ENCODE results near the gene CARD10. TPM values are rescaled to one million over a fixed set of nuclear protein-coding genes. Genes with fewer than 3 reads are reported as not detected.

CARD10 gene, protein sequence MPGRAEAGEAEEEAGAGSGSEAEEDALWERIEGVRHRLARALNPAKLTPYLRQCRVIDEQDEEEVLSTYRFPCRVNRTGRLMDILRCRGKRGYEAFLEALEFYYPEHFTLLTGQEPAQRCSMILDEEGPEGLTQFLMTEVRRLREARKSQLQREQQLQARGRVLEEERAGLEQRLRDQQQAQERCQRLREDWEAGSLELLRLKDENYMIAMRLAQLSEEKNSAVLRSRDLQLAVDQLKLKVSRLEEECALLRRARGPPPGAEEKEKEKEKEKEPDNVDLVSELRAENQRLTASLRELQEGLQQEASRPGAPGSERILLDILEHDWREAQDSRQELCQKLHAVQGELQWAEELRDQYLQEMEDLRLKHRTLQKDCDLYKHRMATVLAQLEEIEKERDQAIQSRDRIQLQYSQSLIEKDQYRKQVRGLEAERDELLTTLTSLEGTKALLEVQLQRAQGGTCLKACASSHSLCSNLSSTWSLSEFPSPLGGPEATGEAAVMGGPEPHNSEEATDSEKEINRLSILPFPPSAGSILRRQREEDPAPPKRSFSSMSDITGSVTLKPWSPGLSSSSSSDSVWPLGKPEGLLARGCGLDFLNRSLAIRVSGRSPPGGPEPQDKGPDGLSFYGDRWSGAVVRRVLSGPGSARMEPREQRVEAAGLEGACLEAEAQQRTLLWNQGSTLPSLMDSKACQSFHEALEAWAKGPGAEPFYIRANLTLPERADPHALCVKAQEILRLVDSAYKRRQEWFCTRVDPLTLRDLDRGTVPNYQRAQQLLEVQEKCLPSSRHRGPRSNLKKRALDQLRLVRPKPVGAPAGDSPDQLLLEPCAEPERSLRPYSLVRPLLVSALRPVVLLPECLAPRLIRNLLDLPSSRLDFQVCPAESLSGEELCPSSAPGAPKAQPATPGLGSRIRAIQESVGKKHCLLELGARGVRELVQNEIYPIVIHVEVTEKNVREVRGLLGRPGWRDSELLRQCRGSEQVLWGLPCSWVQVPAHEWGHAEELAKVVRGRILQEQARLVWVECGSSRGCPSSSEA
- total RNA-seq = 3.0 and 3.5 TPM in 2 replicates

GRCh38 chr22:37519268-37520195, at the start of gene CARD10:
CARD10 (minus strand) TSS chr22:37519415; CDS start chr22:37519200, 215 bp downstream.
- peak within 1 kb of the TSS; percentile 64 for H3K4me3 ChIP-seq (ENCODE audit: low read depth, low read length)
- DNase-seq (ENCODE audit: low read depth) = no peak
- no peak for TF ChIP-seq CTCF (IDR thresholded peaks at IDR 0.05; ENCODE audit: insufficient read depth, low read depth, low read length)

DNA sequence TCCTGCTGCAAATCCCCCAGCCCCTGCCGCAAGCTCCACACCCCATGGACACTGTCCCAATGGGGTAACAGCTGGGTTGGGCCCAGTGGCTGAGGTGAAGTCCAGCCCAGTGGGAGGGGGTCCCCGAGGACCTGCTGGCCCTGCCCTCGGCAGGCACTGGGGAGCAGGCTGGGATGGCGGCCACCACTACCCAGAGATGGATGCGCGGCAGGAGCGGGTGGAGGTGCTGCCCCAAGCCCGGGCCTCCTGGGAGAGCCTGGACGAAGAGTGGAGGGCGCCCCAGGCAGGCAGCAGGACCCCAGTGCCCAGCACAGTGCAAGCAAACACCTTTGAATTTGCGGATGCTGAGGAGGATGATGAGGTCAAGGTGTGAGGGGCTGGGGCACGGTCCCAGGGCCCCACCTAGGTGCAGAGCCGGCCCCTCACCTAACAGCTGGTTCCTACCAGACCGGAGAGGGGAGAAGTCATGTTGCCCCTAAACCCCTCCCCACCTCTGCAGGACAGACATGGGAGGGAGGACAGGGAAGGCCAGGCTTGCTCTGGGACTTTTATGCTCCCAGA, 49.3 kb upstream of the CARD10 start:
- no peak for DNase-seq (ENCODE audit: low read depth)
- TF ChIP-seq CTCF (IDR thresholded peaks at IDR 0.05; ENCODE audit: insufficient read depth, low read depth, low read length) = no peak
- H3K4me3 ChIP-seq (ENCODE audit: low read depth, low read length) = no peak overlapping the region

DNA sequence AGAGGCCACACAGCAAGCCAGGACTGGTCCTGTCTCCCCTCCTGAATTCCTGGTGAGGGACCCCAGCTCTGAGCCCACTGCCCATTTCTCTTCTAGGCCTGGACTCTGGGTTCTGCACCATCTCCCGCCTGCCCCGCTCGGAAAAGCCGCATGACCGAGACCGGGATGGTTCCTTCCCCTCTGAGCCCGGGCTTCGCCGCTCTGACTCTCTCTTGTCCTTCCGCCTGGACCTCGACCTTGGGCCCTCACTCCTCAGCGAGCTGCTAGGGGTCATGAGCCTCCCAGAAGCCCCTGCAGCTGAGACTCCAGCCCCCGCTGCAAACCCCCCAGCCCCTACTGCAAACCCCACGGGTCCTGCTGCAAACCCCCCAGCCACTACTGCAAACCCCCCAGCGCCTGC, 48.8 kb upstream of the CARD10 start:
- no peak for TF ChIP-seq CTCF (IDR thresholded peaks at IDR 0.05; ENCODE audit: insufficient read depth, low read depth, low read length)
- H3K4me3 ChIP-seq (ENCODE audit: low read depth, low read length) = no peak overlapping the region
- DNase-seq (ENCODE audit: low read depth) = no peak

DNA sequence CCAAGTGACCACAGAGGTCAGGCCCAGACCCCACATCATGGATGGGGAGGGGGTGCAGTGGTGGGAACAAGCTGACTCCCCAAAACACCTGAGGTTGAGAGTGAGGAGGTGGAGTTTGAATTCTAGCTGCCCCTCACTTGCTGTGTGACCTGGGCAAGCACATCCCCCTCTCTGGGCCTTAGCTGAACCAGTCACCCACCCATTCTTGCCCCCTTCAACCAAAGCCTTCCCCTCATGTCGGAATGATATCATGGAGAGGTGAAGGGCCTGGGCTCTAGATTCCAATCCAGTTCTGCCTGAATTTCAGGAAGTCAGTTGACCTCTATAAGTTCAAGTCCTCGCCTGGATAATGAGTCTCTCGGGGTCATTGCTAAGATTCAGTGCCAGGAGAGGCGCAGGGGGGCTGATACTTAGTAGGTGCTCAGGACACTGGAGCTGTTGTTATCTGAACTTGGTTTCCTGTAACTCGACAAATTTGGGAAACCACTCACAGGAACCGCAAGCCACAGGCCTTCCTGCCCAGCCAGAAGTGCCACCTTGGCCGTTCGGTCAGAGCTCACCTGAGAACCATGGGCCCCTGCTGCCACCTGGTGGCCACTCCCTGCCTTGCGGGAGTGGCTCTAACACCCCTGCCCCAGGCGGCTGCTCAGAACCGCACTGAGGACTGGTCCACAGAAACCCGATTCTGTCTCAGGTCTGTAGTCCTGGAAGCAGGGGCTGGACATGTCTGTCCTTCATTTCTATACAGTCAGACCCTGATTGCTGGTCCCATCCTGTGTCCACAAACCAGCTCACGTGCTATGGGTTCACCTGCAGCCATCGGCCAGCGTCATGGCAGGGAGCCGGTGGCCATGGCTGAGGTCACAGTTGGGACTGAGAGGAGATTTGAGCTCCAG, 47.9 kb upstream of the CARD10 start:
- DNase-seq (ENCODE audit: low read depth) = peak; percentile 63
- peak; percentile 89 for TF ChIP-seq CTCF (IDR thresholded peaks at IDR 0.05; ENCODE audit: insufficient read depth, low read depth, low read length)
- H3K4me3 ChIP-seq (ENCODE audit: low read depth, low read length) = no peak overlapping the region

DNA sequence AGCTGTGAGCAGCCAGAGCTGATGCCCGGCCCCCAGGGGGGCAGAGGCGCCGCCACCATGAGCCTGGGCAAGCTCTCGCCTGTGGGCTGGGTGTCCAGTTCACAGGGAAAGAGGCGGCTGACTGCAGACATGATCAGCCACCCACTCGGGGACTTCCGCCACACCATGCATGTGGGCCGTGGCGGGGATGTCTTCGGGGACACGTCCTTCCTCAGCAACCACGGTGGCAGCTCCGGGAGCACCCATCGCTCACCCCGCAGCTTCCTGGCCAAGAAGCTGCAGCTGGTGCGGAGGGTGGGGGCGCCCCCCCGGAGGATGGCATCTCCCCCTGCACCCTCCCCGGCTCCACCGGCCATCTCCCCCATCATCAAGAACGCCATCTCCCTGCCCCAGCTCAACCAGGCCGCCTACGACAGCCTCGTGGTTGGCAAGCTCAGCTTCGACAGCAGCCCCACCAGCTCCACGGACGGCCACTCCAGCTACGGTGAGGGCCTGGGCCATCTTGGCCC, 47.2 kb upstream of the CARD10 start:
- no peak for DNase-seq (ENCODE audit: low read depth)
- TF ChIP-seq CTCF (IDR thresholded peaks at IDR 0.05; ENCODE audit: insufficient read depth, low read depth, low read length) = no peak

More for the DNA sequence above, 47.2 kb upstream of the CARD10 start:
- H3K4me3 ChIP-seq (ENCODE audit: low read depth, low read length) = no peak overlapping the region

All from fibroblast of villous mesenchyme (primary cell).